ENCODE results near the gene SPDYE16.
A peak's percentile ranks its signal among the peaks of the same experiment; 100 is the strongest.
"Not testable (repeated sequence)": the region's sequence is repeated elsewhere in the genome, so short reads cannot be mapped to it uniquely, and the experiment has no call there.

Gene SPDYE16

GRCh38 chr7:76549025-76549854 lies 6.1 kb upstream of the SPDYE16 start:
- DNase-seq, result peak; percentile 91

GRCh38 chr7:76531643-76532042 lies 11.5 kb downstream of the SPDYE16 start:
- DNase-seq, result not testable (repeated sequence)

GRCh38 chr7:76526183-76526582 lies 16.9 kb downstream of the SPDYE16 start:
- DNase-seq, result not testable (repeated sequence)

GRCh38 chr7:76516932-76517331 lies 26.2 kb downstream of the SPDYE16 start:
- DNase-seq, result not testable (repeated sequence)

GRCh38 chr7:76515999-76516443 lies 27.1 kb downstream of the SPDYE16 start:
- DNase-seq, result no peak

GRCh38 chr7:76514926-76515771 lies 27.9 kb downstream of the SPDYE16 start:
- no peak for DNase-seq

GRCh38 chr7:76513817-76514799 lies 29.0 kb downstream of the SPDYE16 start:
- no peak for DNase-seq

- no peak for DNase-seq
These were observed 29.9 kb downstream of the SPDYE16 start for GRCh38 chr7:76512941-76513816.

GRCh38 chr7:76511911-76512885 lies 30.9 kb downstream of the SPDYE16 start:
- not testable (repeated sequence) for DNase-seq

GRCh38 chr7:76511200-76511910 lies 31.7 kb downstream of the SPDYE16 start:
- not testable (repeated sequence) for DNase-seq

- DNase-seq, result no peak
These were observed 32.9 kb downstream of the SPDYE16 start, which contains the start of gene UPK3B for GRCh38 chr7:76509931-76510877. UPK3B (plus strand) TSS chr7:76510552; CDS start chr7:76510653, 101 bp downstream.

GRCh38 chr7:76507723-76508406 lies 35.2 kb downstream of the SPDYE16 start:
- peak; percentile 7 for DNase-seq

GRCh38 chr7:76506643-76507042 lies 36.5 kb downstream of the SPDYE16 start:
- not testable (repeated sequence) for DNase-seq

GRCh38 chr7:76506081-76506440 lies 37.0 kb downstream of the SPDYE16 start:
- no peak for DNase-seq

- no peak for DNase-seq
These were observed 37.7 kb downstream of the SPDYE16 start for GRCh38 chr7:76505168-76506080.

Data from HCEC 1CT (cell line).